Lung (tissue), 12 donors: ENCODE data around the gene KEL. TPM values are rescaled to one million over a fixed set of nuclear protein-coding genes. Genes with fewer than 3 reads are reported as not detected.

Source experiments
- ATAC-seq: fragments of 200-7000 bp; cut with Tn5 transposase; one replicate; pipeline ENCODE4 v1.9.1; 2020; ENCODE audit warnings: moderate number of reproducible peaks; ENCODE audit not compliant: insufficient read depth, low FRiP score
- DNase-seq, 3 donors: peaks; one replicate each; pipeline ENCODE4 v3.0.0-alpha.2; 2013 to 2017
- H3K27ac ChIP-seq, 2 donors: one replicate each; pipeline ENCODE4 v1.5.1; 2013; ENCODE audit warnings: mild to moderate bottlenecking in 2 of 2, moderate library complexity in 2 of 2, control low read depth in 1 of 2, inconsistent platforms in 1 of 2, low read depth in 1 of 2, low read length in 1 of 2
- H3K27me3 ChIP-seq, 3 donors: one replicate each; pipeline ENCODE4 v1.5.1; 2013; ENCODE audit warnings: low read length in 2 of 3; ENCODE audit not compliant: control insufficient read depth in 3 of 3, insufficient read depth in 3 of 3
- H3K36me3 ChIP-seq, 4 donors: one replicate each; pipeline ENCODE4 v1.5.1; 2013; ENCODE audit warnings: low read length in 4 of 4, mild to moderate bottlenecking in 1 of 4, moderate library complexity in 1 of 4; ENCODE audit not compliant: control insufficient read depth in 4 of 4, insufficient read depth in 4 of 4
- H3K4me1 ChIP-seq, 5 donors: one replicate each; pipeline ENCODE4 v1.5.1; 2013; ENCODE audit warnings: low read length in 5 of 5, mild to moderate bottlenecking in 2 of 5, moderate library complexity in 1 of 5; ENCODE audit not compliant: control insufficient read depth in 5 of 5, insufficient read depth in 5 of 5
- H3K4me3 ChIP-seq: one replicate; pipeline ENCODE4 v1.5.1; 2013; ENCODE audit warnings: mild to moderate bottlenecking, control low read depth, moderate library complexity
- H3K9ac ChIP-seq, 2 donors: one replicate each; pipeline ENCODE4 v1.5.1; 2013; ENCODE audit warnings: low read length in 2 of 2, control low read depth in 1 of 2; ENCODE audit not compliant: insufficient read depth in 1 of 2
- H3K9me3 ChIP-seq, 4 donors: one replicate each; pipeline ENCODE4 v1.5.1; 2013; ENCODE audit warnings: low read length in 3 of 4, mild to moderate bottlenecking in 1 of 4, moderate library complexity in 1 of 4; ENCODE audit not compliant: control insufficient read depth in 4 of 4, insufficient read depth in 3 of 4
- CTCF ChIP-seq: IDR thresholded peaks from 2 replicates; pipeline ENCODE4 v1.5.1; 2012; ENCODE audit warnings: mild to moderate bottlenecking; ENCODE audit errors: control extremely low read depth, extremely low read depth
- WGBS, 2 donors: extraction: QIAGEN DNeasy Blood & Tissue Kit; methylation state at CpG; one replicate each; pipeline ENCODE4 v1.1.7; 2013; 5-methylcytosine and 5-hydroxymethylcytosine counted together
- polyA plus RNA-seq, 2 donors: library from polyadenylated mRNA; stranded (reverse); fragments of 200-250 nt; gene quantifications; one replicate each; pipeline ENCODE4 v1.2.1, GENCODE V29; 2013
- total RNA-seq, 2 donors: library from RNA; depleted of rRNA in 1 of 2; stranded (reverse); fragments of >200 nt in 1 of 2; gene quantifications; one replicate each; pipeline ENCODE4 v1.2.1, GENCODE V29; 2014 to 2021
- donor health status: control.
- donor health status: control.
- donor health status: Bipolar disorder and iron deficiency.
- donor health status: healthy.
- donor health status: DM: yes; HTN: yes; CAD: no.

KEL gene
- total and polyA plus RNA-seq, 4 donors: 0.23 to 8.3 (median 1.1) TPM

- H3K36me3 ChIP-seq: no peaks in the 10 kb centered on the region
- no peaks in the 10 kb centered on the region for H3K4me1 ChIP-seq
- no peak overlapping the region for H3K27ac ChIP-seq
- H3K27me3 ChIP-seq: no peaks in the 10 kb centered on the region
- no peak overlapping the region for H3K4me3 ChIP-seq
- peaks cover 0 to 7% (median 0%) of the 10 kb centered on the region in 4 donors for H3K9me3 ChIP-seq
- 75 to 84% methylated on average over 3 of the region's 3 CpGs for WGBS, 2 donors
- H3K9ac ChIP-seq: no peak overlapping the region
- no peak for ATAC-seq
- no peak for TF ChIP-seq CTCF
- no peak for DNase-seq
Observed at GRCh38 chr7:142974626-142975025, 12.5 kb upstream of the KEL start.

- ATAC-seq (no peak), DNase-seq (no peak)
- no peaks in the 10 kb centered on the region for H3K36me3 ChIP-seq
- H3K4me1 ChIP-seq: no peaks in the 10 kb centered on the region
- H3K9me3 ChIP-seq: peaks cover 0 to 3% (median 0%) of the 10 kb centered on the region in 4 donors
- TF ChIP-seq CTCF: no peak
- no peak overlapping the region for H3K9ac ChIP-seq
- H3K4me3 ChIP-seq: no peak overlapping the region
- 40 to 48% methylated on average over 4 of the region's 4 CpGs for WGBS, 2 donors
- H3K27me3 ChIP-seq: no peaks in the 10 kb centered on the region
- H3K27ac ChIP-seq: no peak overlapping the region
Observed at GRCh38 chr7:142969183-142969582, 7.0 kb upstream of the KEL start.

GRCh38 chr7:142968229-142968628 is 6.1 kb upstream of the KEL start:
- 60 to 73% methylated on average over 4 of the region's 4 CpGs for WGBS, 2 donors
- no peak for TF ChIP-seq CTCF
- H3K4me1 ChIP-seq: no peaks in the 10 kb centered on the region
- H3K36me3 ChIP-seq: no peaks in the 10 kb centered on the region
- no peak overlapping the region for H3K9ac ChIP-seq
- DNase-seq (no peak), ATAC-seq (no peak)
- no peak overlapping the region for H3K4me3 ChIP-seq
- peaks cover 0 to 3% (median 0%) of the 10 kb centered on the region in 4 donors for H3K9me3 ChIP-seq
- H3K27me3 ChIP-seq: no peaks in the 10 kb centered on the region
- no peak overlapping the region for H3K27ac ChIP-seq
